OCI-M2 (cell line): ENCODE measurements around the gene PRAMEF20.

Experiments used
- DNase-seq: peaks from one replicate; lab custom pipeline; 2025; ENCODE audit not compliant: unreplicated experiment; lab: John Stamatoyannopoulos, UW

Gene PRAMEF20

DNA sequence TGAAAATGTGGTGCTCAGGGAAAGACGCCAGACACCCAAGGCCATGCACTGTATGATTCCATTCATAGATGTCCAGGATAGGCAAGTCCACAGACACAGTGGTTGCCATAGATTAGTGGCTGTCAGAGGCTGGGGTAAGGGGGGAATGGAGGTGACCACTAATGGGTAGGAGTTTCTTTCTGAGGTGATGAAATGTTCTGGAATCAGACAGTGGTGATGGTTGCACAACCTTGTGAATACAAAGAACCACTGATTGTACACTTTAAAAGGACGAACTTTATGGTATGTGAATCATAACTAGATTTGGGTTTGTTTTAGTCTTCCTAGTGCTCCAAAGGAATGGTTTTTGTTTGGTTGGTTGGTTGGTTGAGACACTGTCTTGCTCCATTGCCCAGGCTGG lies 51.7 kb downstream of the PRAMEF20 start:
- DNase-seq, result no peak

- no peak for DNase-seq
These were observed 52.4 kb downstream of the PRAMEF20 start for GRCh38 chr1:13462682-13463081.

DNA sequence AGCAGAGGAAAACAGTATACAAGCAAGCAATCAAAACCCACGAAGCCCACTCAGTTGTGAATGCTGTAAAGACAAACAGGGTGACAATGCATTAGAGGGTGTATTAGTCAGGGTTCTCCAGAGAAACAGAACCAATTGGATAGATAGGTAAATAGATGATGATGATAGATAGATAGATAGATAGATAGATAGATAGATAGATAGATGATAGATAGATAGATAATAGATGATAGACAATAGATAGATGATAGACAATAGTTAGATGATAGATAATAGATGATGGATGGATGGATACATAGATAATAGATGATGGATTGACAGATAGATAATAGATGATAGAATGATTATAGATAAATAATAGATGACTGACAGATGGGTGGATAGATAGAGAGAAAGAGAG lies 55.3 kb downstream of the PRAMEF20 start:
- DNase-seq, result no peak

- no peak for DNase-seq
These were observed 59.1 kb downstream of the PRAMEF20 start for GRCh38 chr1:13469343-13469742.
